Hepatocyte (in vitro differentiated cells): ENCODE data around the gene DNAJC16. TPM values are rescaled to one million over a fixed set of nuclear protein-coding genes. Genes with fewer than 3 reads are reported as not detected.
A peak's percentile ranks its signal among the peaks of the same experiment; 100 is the strongest.

ENCODE experiments used
- DNase-seq: peaks from one replicate; pipeline ENCODE4 v3.0.0-alpha.2; 2016; ENCODE audit warnings: low spot score
- H2AFZ ChIP-seq: fragments of 200-600 bp; sonication (generic); 2 replicates; pipeline ENCODE4 v1.6.0; 2016; ENCODE audit warnings: antibody characterized with exemption, mild to moderate bottlenecking
- H3K27ac ChIP-seq: fragments of 200-600 bp; sonication (generic); 2 replicates; pipeline ENCODE4 v1.5.1; 2016; ENCODE audit warnings: mild to moderate bottlenecking
- H3K27me3 ChIP-seq: fragments of 200-600 bp; sonication (generic); 2 replicates; pipeline ENCODE4 v1.6.1; 2016
- H3K36me3 ChIP-seq: fragments of 200-600 bp; sonication (generic); replicated peaks from 2 replicates; pipeline ENCODE4 v1.5.1; 2016; ENCODE audit warnings: low read depth; ENCODE audit not compliant: insufficient read depth
- H3K4me1 ChIP-seq: fragments of 200-600 bp; sonication (generic); 2 replicates; pipeline ENCODE4 v1.5.1; 2016; ENCODE audit warnings: mild to moderate bottlenecking, moderate library complexity; ENCODE audit not compliant: insufficient read depth
- H3K4me2 ChIP-seq: fragments of 200-600 bp; sonication (generic); 2 replicates; pipeline ENCODE4 v1.6.0; 2016
- H3K4me3 ChIP-seq: fragments of 200-600 bp; sonication (generic); 2 replicates; pipeline ENCODE4 v1.5.1; 2016; ENCODE audit warnings: mild to moderate bottlenecking
- H3K79me2 ChIP-seq: fragments of 200-600 bp; sonication (generic); 2 replicates; pipeline ENCODE4 v1.6.0; 2017; ENCODE audit warnings: mild to moderate bottlenecking
- H3K9me2 ChIP-seq: fragments of 200-600 bp; sonication (generic); replicated peaks from 2 replicates; pipeline ENCODE4 v1.6.0; 2017; ENCODE audit warnings: mild to moderate bottlenecking; ENCODE audit not compliant: insufficient read depth
- H3K9me3 ChIP-seq: fragments of 200-600 bp; sonication (generic); 2 replicates; pipeline ENCODE4 v1.5.1; 2016; ENCODE audit warnings: low read depth, mild to moderate bottlenecking
- H4K20me1 ChIP-seq: fragments of 200-600 bp; sonication (generic); 2 replicates; pipeline ENCODE4 v1.6.0; 2016; ENCODE audit warnings: mild to moderate bottlenecking; ENCODE audit not compliant: insufficient read depth, poor library complexity, severe bottlenecking
- EZH2 ChIP-seq: fragments of 200-600 bp; sonication (generic); IDR thresholded peaks from 2 replicates; pipeline ENCODE4 v1.6.1; 2016; ENCODE audit warnings: antibody characterized with exemption, mild to moderate bottlenecking, borderline replicate concordance
- EZH2phosphoT487 ChIP-seq: fragments of 200-600 bp; sonication (generic); IDR thresholded peaks from one replicate; pipeline ENCODE4 v1.6.1; 2018; ENCODE audit warnings: antibody characterized with exemption, mild to moderate bottlenecking, low read depth, moderate library complexity; ENCODE audit not compliant: unreplicated experiment, severe bottlenecking
- whole genome bisulfite sequencing: methylation state at CpG from one replicate; pipeline ENCODE4 v1.1.6; 2016; ENCODE audit warnings: low lambda C conversion rate; ENCODE audit errors: missing lambda C conversion rate; 5-methylcytosine and 5-hydroxymethylcytosine counted together
- polyA plus RNA-seq: library from polyadenylated mRNA; unstranded; fragments of >200 nt; fragmentation: Nextera tagmentation; extraction: Ambion mirVana; gene quantifications from 2 replicates; pipeline ENCODE4 v1.2.1, GENCODE V29; 2016
- total RNA-seq: library from RNA; depleted of rRNA; stranded (reverse); fragments of >200 nt; gene quantifications from 2 replicates; pipeline ENCODE4 v1.2.3, GENCODE V29; 2014
- TF ChIP-seq, protein P1 (sequence below): fragments of 200-600 bp; sonication (generic); IDR thresholded peaks from 2 replicates; pipeline ENCODE4 v1.5.1; 2016; ENCODE audit warnings: antibody characterized with exemption, mild to moderate bottlenecking; ENCODE audit not compliant: poor library complexity

The DNAJC16 gene
- total and polyA plus RNA-seq, 2 experiments from 2014 or later = 9.6 to 21.1 TPM

DNA sequence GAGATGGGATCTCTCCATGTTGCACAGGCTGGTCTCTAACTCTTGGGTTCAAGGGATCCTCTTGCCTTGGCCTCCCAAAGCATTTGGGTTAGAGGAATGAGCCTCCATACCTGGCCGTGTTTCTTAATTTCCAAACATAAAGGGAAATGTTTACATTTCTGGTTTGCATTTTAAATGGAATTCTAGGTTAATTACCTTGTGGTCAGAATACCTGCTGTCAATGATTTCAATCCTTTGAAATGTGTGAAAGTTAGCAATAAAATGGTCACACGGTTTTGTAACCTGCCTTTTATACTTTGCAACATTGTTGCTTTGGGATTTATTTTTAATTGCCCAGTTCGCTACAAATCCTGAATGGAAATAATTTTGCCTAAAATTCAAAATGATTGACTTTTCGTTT is 31.9 kb downstream of the DNAJC16 start:
- H3K4me1 ChIP-seq = peaks cover 2% of the 10 kb centered on the region
- H3K27me3 ChIP-seq = no peaks in the 10 kb centered on the region
- no peaks in the 10 kb centered on the region for H3K9me3 ChIP-seq
- H2AFZ ChIP-seq = no peak overlapping the region
- 89% methylated on average over 4 of the region's 4 CpGs for WGBS
- H3K79me2 ChIP-seq = no peaks in the 10 kb centered on the region
- H3K36me3 ChIP-seq = no peaks in the 10 kb centered on the region
- H4K20me1 ChIP-seq = no peaks in the 10 kb centered on the region
- no peak for TF ChIP-seq EZH2phosphoT487
- TF ChIP-seq, protein P1, sequence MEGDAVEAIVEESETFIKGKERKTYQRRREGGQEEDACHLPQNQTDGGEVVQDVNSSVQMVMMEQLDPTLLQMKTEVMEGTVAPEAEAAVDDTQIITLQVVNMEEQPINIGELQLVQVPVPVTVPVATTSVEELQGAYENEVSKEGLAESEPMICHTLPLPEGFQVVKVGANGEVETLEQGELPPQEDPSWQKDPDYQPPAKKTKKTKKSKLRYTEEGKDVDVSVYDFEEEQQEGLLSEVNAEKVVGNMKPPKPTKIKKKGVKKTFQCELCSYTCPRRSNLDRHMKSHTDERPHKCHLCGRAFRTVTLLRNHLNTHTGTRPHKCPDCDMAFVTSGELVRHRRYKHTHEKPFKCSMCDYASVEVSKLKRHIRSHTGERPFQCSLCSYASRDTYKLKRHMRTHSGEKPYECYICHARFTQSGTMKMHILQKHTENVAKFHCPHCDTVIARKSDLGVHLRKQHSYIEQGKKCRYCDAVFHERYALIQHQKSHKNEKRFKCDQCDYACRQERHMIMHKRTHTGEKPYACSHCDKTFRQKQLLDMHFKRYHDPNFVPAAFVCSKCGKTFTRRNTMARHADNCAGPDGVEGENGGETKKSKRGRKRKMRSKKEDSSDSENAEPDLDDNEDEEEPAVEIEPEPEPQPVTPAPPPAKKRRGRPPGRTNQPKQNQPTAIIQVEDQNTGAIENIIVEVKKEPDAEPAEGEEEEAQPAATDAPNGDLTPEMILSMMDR = no peak
- no peak for TF ChIP-seq EZH2
- no peak overlapping the region for H3K4me2 ChIP-seq
- DNase-seq = no peak
- no peaks in the 10 kb centered on the region for H3K9me2 ChIP-seq
- H3K4me3 ChIP-seq = no peak overlapping the region
- peak overlapping the region; percentile 86 for H3K27ac ChIP-seq

DNA sequence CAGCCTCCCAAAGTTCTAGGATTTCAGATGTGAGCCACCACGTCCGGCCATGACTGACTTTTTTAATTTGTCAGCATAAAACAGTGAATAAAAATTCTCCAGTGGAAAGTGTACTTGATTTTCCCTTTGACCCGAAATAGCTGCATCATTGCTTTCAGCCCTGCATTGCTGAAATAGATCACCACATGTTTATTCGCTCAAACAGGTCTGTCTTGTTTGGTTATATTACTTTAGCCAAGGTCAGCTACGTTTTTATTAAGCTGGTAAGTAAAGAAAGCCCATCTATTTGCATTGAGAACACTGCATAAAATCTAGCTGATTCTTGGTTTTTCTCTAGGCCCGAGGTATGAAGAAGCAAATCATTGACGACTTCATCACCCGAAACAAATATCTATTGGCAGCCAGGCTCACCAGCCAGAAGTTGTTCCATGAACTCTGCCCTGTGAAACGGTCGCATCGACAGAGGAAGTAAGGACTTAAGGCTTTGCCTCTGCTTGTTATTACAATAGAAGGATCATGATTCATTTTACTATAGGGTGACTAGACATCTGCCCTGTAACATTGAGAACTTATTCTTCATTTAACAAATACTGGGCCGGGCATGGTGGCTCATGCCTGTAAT is 32.7 kb downstream of the DNAJC16 start:
- Histone ChIP-seq H3K4me2 (no peak overlapping the region), H3K27ac (peak overlapping the region; percentile 86), H2AFZ (no peak overlapping the region), H3K9me2 (no peaks in the 10 kb centered on the region), H3K9me3 (no peaks in the 10 kb centered on the region), H3K27me3 (no peaks in the 10 kb centered on the region), H3K79me2 (no peaks in the 10 kb centered on the region), H3K4me3 (no peak overlapping the region), H3K36me3 (no peaks in the 10 kb centered on the region), H3K4me1 (peaks cover 2% of the 10 kb centered on the region), H4K20me1 (no peaks in the 10 kb centered on the region)
- TF ChIP-seq, protein P1 = no peak
- TF ChIP-seq EZH2phosphoT487 (no peak), EZH2 (no peak)
- WGBS = 74% methylated on average over 12 of the region's 12 CpGs
- DNase-seq = peak; percentile 54

DNA sequence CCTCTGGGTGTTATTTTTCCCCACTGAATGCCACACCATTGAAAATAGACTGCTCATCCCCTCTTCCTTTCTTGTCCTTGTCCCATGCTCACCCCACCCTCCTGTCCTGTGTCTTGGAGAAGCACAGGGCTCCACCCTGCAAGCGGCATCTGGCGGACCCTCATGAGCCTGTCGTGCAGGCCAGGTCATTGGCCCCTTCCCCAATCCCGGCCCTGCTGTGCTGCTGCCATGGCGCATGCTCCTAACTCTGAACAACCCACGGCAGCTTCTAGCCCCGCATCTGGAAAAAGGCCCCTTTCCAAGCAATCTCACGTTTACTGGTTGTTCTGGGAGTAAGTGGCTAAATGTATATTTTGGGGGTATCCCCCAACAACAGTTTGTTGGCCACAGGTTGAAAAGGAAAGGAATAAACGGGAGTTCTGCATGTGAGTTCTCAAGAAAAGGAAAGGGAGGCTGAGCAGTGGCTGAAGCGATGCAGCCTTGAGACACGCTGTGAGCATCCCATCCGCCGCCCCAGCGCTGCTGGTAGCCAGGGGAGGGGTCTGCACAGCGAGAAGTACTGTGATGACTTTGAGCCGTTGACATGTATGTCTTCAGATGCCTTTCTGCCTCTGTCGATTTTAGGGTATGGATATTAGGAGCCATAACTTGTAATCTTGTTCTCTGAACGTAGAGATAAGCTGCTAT is 41.9 kb downstream of the DNAJC16 start:
- no peak for TF ChIP-seq EZH2
- no peak for TF ChIP-seq EZH2phosphoT487
- TF ChIP-seq, protein P1 = no peak

More for the DNA sequence above, 41.9 kb downstream of the DNAJC16 start:
- no peaks in the 10 kb centered on the region for H3K79me2 ChIP-seq
- no peaks in the 10 kb centered on the region for H3K9me2 ChIP-seq
- no peaks in the 10 kb centered on the region for H3K36me3 ChIP-seq
- no peak overlapping the region for H3K4me3 ChIP-seq
- no peaks in the 10 kb centered on the region for H3K4me1 ChIP-seq
- no peak overlapping the region for H2AFZ ChIP-seq
- WGBS = 89% methylated on average over 18 of the region's 18 CpGs
- H4K20me1 ChIP-seq = no peaks in the 10 kb centered on the region
- H3K27ac ChIP-seq = peak overlapping the region; percentile 51
- DNase-seq = no peak
- no peak overlapping the region for H3K4me2 ChIP-seq
- H3K27me3 ChIP-seq = no peaks in the 10 kb centered on the region
- H3K9me3 ChIP-seq = no peaks in the 10 kb centered on the region
